Measurements from ENCODE around the gene TMEM255B. TPM values are rescaled to one million over a fixed set of nuclear protein-coding genes. Genes with fewer than 3 reads are reported as not detected.

TMEM255B gene
- total and polyA plus RNA-seq, 2 of the 4 experiments (the other 2 are of a cell fraction): 0.36 to 0.94 TPM

DNA sequence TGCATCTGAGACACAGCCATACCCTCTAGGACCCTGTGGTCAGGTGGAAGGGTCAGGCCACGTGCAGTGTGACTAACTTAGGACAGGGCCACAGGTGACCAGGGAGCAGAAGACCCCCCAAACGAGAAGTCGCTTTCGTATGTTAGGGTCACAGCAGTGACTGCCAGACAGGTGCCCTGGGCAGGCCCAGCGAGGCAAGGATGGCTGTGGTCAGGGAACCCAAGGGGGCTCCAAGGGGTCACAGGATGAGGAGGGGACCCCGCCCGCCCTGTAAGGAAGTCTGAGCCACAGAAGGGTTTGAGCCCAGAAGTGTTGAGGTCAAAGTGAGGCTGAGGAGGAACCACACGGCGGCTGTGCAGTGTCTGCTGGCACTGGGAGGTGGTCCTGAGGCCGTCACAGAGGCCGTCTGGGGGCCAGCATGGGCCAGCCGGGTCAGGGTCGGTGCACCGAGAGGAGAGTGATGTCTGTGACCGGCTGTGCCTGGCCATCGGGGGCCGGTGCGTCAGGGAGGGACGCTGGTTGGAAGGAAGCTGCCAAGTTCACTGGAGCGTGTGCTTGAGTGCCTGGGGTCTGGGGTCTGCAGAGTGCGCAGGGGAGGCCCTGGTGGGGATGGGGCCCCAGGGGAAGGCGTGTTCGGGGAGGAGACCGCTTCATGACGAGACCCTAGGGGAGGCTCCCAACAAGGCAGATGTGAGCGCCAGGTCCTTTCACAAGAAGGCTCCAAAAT is 24.8 kb upstream of the TMEM255B start (continued):
- TF ChIP-seq, protein P1, sequence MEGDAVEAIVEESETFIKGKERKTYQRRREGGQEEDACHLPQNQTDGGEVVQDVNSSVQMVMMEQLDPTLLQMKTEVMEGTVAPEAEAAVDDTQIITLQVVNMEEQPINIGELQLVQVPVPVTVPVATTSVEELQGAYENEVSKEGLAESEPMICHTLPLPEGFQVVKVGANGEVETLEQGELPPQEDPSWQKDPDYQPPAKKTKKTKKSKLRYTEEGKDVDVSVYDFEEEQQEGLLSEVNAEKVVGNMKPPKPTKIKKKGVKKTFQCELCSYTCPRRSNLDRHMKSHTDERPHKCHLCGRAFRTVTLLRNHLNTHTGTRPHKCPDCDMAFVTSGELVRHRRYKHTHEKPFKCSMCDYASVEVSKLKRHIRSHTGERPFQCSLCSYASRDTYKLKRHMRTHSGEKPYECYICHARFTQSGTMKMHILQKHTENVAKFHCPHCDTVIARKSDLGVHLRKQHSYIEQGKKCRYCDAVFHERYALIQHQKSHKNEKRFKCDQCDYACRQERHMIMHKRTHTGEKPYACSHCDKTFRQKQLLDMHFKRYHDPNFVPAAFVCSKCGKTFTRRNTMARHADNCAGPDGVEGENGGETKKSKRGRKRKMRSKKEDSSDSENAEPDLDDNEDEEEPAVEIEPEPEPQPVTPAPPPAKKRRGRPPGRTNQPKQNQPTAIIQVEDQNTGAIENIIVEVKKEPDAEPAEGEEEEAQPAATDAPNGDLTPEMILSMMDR (conservative IDR thresholded peaks at IDR 0.05; ENCODE audit: low read depth, low read length): no peak
- no peak for TF ChIP-seq BHLHE40 (IDR thresholded peaks at IDR 0.05; ENCODE audit: low read depth, low read length)
- TF ChIP-seq, protein P2, sequence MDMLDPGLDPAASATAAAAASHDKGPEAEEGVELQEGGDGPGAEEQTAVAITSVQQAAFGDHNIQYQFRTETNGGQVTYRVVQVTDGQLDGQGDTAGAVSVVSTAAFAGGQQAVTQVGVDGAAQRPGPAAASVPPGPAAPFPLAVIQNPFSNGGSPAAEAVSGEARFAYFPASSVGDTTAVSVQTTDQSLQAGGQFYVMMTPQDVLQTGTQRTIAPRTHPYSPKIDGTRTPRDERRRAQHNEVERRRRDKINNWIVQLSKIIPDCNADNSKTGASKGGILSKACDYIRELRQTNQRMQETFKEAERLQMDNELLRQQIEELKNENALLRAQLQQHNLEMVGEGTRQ (IDR thresholded peaks at IDR 0.05; ENCODE audit: low read depth, low read length): no peak
- no peak for TF ChIP-seq RFX5 (IDR thresholded peaks at IDR 0.05; ENCODE audit: low read depth, low read length)
- TF ChIP-seq CEBPB (IDR thresholded peaks at IDR 0.05; ENCODE audit: low read depth, low read length): no peak

Measured in IMR-90 (cell line).